ENCODE data around the gene FAIM.
"Not testable (repeated sequence)": the region's sequence is repeated elsewhere in the genome, so short reads cannot be mapped to it uniquely, and the experiment has no call there.

The FAIM gene

GRCh38 chr3:138601661-138602060 lies 6.9 kb upstream of the FAIM start:
- DNase-seq (ENCODE audit: low read depth) = not testable (repeated sequence)

- DNase-seq (ENCODE audit: low read depth) = not testable (repeated sequence)
Measured at GRCh38 chr3:138604106-138604595, 4.4 kb upstream of the FAIM start.

GRCh38 chr3:138609898-138610266 lies 1.3 kb downstream of the FAIM start:
- no peak for DNase-seq (ENCODE audit: low read depth)

GRCh38 chr3:138615462-138615861 lies 6.9 kb downstream of the FAIM start:
- DNase-seq (ENCODE audit: low read depth) = no peak

- DNase-seq (ENCODE audit: low read depth) = no peak
Measured at GRCh38 chr3:138620431-138620830, 11.9 kb downstream of the FAIM start.

GRCh38 chr3:138624518-138624917 lies 15.9 kb downstream of the FAIM start:
- DNase-seq (ENCODE audit: low read depth) = no peak

GRCh38 chr3:138625707-138626365 lies 17.3 kb downstream of the FAIM start:
- no peak for DNase-seq (ENCODE audit: low read depth)

GRCh38 chr3:138629526-138629925 lies 21.0 kb downstream of the FAIM start:
- DNase-seq (ENCODE audit: low read depth) = no peak

- DNase-seq (ENCODE audit: low read depth) = no peak
Measured at GRCh38 chr3:138638641-138639040, 30.1 kb downstream of the FAIM start.

GRCh38 chr3:138640537-138640936 lies 32.0 kb downstream of the FAIM start:
- DNase-seq (ENCODE audit: low read depth) = no peak

- DNase-seq (ENCODE audit: low read depth) = no peak
Measured at GRCh38 chr3:138642226-138642926, 33.8 kb downstream of the FAIM start.

- DNase-seq (ENCODE audit: low read depth) = no peak
Measured at GRCh38 chr3:138642927-138643253, 34.3 kb downstream of the FAIM start.

GRCh38 chr3:138646008-138646407 lies 37.4 kb downstream of the FAIM start:
- no peak for DNase-seq (ENCODE audit: low read depth)

- DNase-seq (ENCODE audit: low read depth) = no peak
Measured at GRCh38 chr3:138646513-138646912, 37.9 kb downstream of the FAIM start.

GRCh38 chr3:138649134-138649533 lies 40.6 kb downstream of the FAIM start:
- no peak for DNase-seq (ENCODE audit: low read depth)

- no peak for DNase-seq (ENCODE audit: low read depth)
Measured at GRCh38 chr3:138653567-138653966, 45.0 kb downstream of the FAIM start.

- DNase-seq (ENCODE audit: low read depth) = no peak
Measured at GRCh38 chr3:138657508-138657907, 48.9 kb downstream of the FAIM start.

- no peak for DNase-seq (ENCODE audit: low read depth)
Measured at GRCh38 chr3:138668107-138668506, 59.5 kb downstream of the FAIM start.

GRCh38 chr3:138670407-138670806 lies 61.8 kb downstream of the FAIM start:
- DNase-seq (ENCODE audit: low read depth) = no peak

GRCh38 chr3:138673641-138674530 lies 65.3 kb downstream of the FAIM start:
- no peak for DNase-seq (ENCODE audit: low read depth)

GRCh38 chr3:138675393-138675792 lies 66.8 kb downstream of the FAIM start:
- DNase-seq (ENCODE audit: low read depth) = no peak

GRCh38 chr3:138678086-138678485 lies 69.5 kb downstream of the FAIM start:
- DNase-seq (ENCODE audit: low read depth) = no peak

GRCh38 chr3:138678874-138679392 lies 70.4 kb downstream of the FAIM start:
- DNase-seq (ENCODE audit: low read depth) = no peak
